Measurements from ENCODE around the gene CYP4B1.

CYP4B1 gene

GRCh38 chr1:46811053-46811452 is 12.2 kb downstream of the CYP4B1 start:
- no peaks in the 10 kb centered on the region for H3K36me3 ChIP-seq (ENCODE audit: insufficient read depth, low read length)
- no peak overlapping the region for H3K4me2 ChIP-seq (ENCODE audit: low read length)
- no peaks in the 10 kb centered on the region for H3K27me3 ChIP-seq (ENCODE audit: insufficient read depth, low read length)
- H4K20me1 ChIP-seq (ENCODE audit: insufficient read depth, low read length): no peaks in the 10 kb centered on the region
- no peak overlapping the region for H2AFZ ChIP-seq (ENCODE audit: low read length)
- H3K4me1 ChIP-seq (ENCODE audit: insufficient read depth, low read length, severe bottlenecking): no peaks in the 10 kb centered on the region
- H3K9ac ChIP-seq (ENCODE audit: low read length): no peak overlapping the region
- no peaks in the 10 kb centered on the region for H3K9me3 ChIP-seq (ENCODE audit: low read length)
- no peaks in the 10 kb centered on the region for H3K79me2 ChIP-seq (ENCODE audit: insufficient read depth, low read length)
- no peak overlapping the region for H3K4me3 ChIP-seq (ENCODE audit: low read depth, low read length, poor library complexity, severe bottlenecking)
- TF ChIP-seq EZH2 (IDR thresholded peaks at IDR 0.05; ENCODE audit: borderline replicate concordance, low read length): no peak
- TF ChIP-seq CTCF (IDR thresholded peaks at IDR 0.05; ENCODE audit: low read length): no peak
- H3F3A ChIP-seq (ENCODE audit: insufficient read depth, low read length): no peaks in the 10 kb centered on the region
- no peak overlapping the region for H3K27ac ChIP-seq (ENCODE audit: low read depth, low read length, poor library complexity, severe bottlenecking)
- H3K9me2 ChIP-seq (ENCODE audit: low read depth, low read length): no peaks in the 10 kb centered on the region

GRCh38 chr1:46812065-46812963 is 13.5 kb downstream of the CYP4B1 start:
- H3K4me3 ChIP-seq (ENCODE audit: low read depth, low read length, poor library complexity, severe bottlenecking): no peak overlapping the region
- no peaks in the 10 kb centered on the region for H3K9me2 ChIP-seq (ENCODE audit: low read depth, low read length)
- TF ChIP-seq EZH2 (IDR thresholded peaks at IDR 0.05; ENCODE audit: borderline replicate concordance, low read length) (no peak), CTCF (IDR thresholded peaks at IDR 0.05; ENCODE audit: low read length) (no peak)
- H3K9ac ChIP-seq (ENCODE audit: low read length): no peak overlapping the region
- H3F3A ChIP-seq (ENCODE audit: insufficient read depth, low read length): no peaks in the 10 kb centered on the region
- no peaks in the 10 kb centered on the region for H4K20me1 ChIP-seq (ENCODE audit: insufficient read depth, low read length)
- H3K79me2 ChIP-seq (ENCODE audit: insufficient read depth, low read length): no peaks in the 10 kb centered on the region
- H3K4me1 ChIP-seq (ENCODE audit: insufficient read depth, low read length, severe bottlenecking): no peaks in the 10 kb centered on the region
- no peak overlapping the region for H3K4me2 ChIP-seq (ENCODE audit: low read length)
- H2AFZ ChIP-seq (ENCODE audit: low read length): no peak overlapping the region
- H3K27me3 ChIP-seq (ENCODE audit: insufficient read depth, low read length): no peaks in the 10 kb centered on the region
- no peaks in the 10 kb centered on the region for H3K9me3 ChIP-seq (ENCODE audit: low read length)
- H3K36me3 ChIP-seq (ENCODE audit: insufficient read depth, low read length): no peaks in the 10 kb centered on the region
- no peak overlapping the region for H3K27ac ChIP-seq (ENCODE audit: low read depth, low read length, poor library complexity, severe bottlenecking)

- no peaks in the 10 kb centered on the region for H3K79me2 ChIP-seq (ENCODE audit: insufficient read depth, low read length)
- H4K20me1 ChIP-seq (ENCODE audit: insufficient read depth, low read length): no peaks in the 10 kb centered on the region
- H3K9me2 ChIP-seq (ENCODE audit: low read depth, low read length): no peaks in the 10 kb centered on the region
- no peaks in the 10 kb centered on the region for H3K36me3 ChIP-seq (ENCODE audit: insufficient read depth, low read length)
- H3K4me3 ChIP-seq (ENCODE audit: low read depth, low read length, poor library complexity, severe bottlenecking): no peak overlapping the region
- H2AFZ ChIP-seq (ENCODE audit: low read length): no peak overlapping the region
- H3K9me3 ChIP-seq (ENCODE audit: low read length): no peaks in the 10 kb centered on the region
- no peaks in the 10 kb centered on the region for H3F3A ChIP-seq (ENCODE audit: insufficient read depth, low read length)
- H3K4me2 ChIP-seq (ENCODE audit: low read length): no peak overlapping the region
- H3K27ac ChIP-seq (ENCODE audit: low read depth, low read length, poor library complexity, severe bottlenecking): no peak overlapping the region
- no peak overlapping the region for H3K9ac ChIP-seq (ENCODE audit: low read length)
- TF ChIP-seq CTCF (IDR thresholded peaks at IDR 0.05; ENCODE audit: low read length): no peak
- H3K4me1 ChIP-seq (ENCODE audit: insufficient read depth, low read length, severe bottlenecking): no peaks in the 10 kb centered on the region
- no peaks in the 10 kb centered on the region for H3K27me3 ChIP-seq (ENCODE audit: insufficient read depth, low read length)
These were observed 14.4 kb downstream of the CYP4B1 start for GRCh38 chr1:46812996-46813857.

All from OCI-LY1 (cell line).